Neural cell (in vitro differentiated cells): ENCODE data around the gene FAM131B. TPM values are rescaled to one million over a fixed set of nuclear protein-coding genes. Genes with fewer than 3 reads are reported as not detected.

Source experiments
- H2AFZ ChIP-seq: fragments of 200-600, 300-800 bp; sonication (generic), shearing (Covaris generic); 2 replicates; pipeline ENCODE4 v1.6.0; 2014; ENCODE audit warnings: low read depth, mild to moderate bottlenecking, antibody characterized with exemption, low read length, moderate library complexity
- H3F3A ChIP-seq: fragments of 200-600 bp; shearing (Covaris generic); 2 replicates; pipeline ENCODE4 v1.6.1; 2016; ENCODE audit warnings: mild to moderate bottlenecking, moderate library complexity, mixed read lengths, antibody characterized with exemption, low read length; ENCODE audit not compliant: insufficient read depth, poor library complexity, severe bottlenecking
- H3K27ac ChIP-seq: fragments of 200-600, 300-800 bp; sonication (generic), shearing (Covaris generic); 2 replicates; pipeline ENCODE4 v1.5.1; 2014; ENCODE audit warnings: mild to moderate bottlenecking, low read length, moderate library complexity
- H3K27me3 ChIP-seq: fragments of 300-800, 200-600 bp; sonication (generic), shearing (Covaris generic); 2 replicates; pipeline ENCODE4 v1.6.0; 2014; ENCODE audit warnings: mild to moderate bottlenecking, low read depth, low read length, moderate library complexity; ENCODE audit not compliant: insufficient read depth
- H3K36me3 ChIP-seq: fragments of 300-800, 200-600 bp; sonication (generic), shearing (Covaris generic); 2 replicates; pipeline ENCODE4 v1.5.1; 2014; ENCODE audit warnings: mild to moderate bottlenecking, antibody characterized with exemption, low read length, moderate library complexity; ENCODE audit not compliant: insufficient read depth
- H3K4me2 ChIP-seq: fragments of 300-800, 200-600 bp; sonication (generic), shearing (Covaris generic); 2 replicates; pipeline ENCODE4 v1.6.0; 2014; ENCODE audit warnings: mild to moderate bottlenecking, low read length
- H3K4me3 ChIP-seq: fragments of 300-800, 200-600 bp; sonication (generic), shearing (Covaris generic); 2 replicates; pipeline ENCODE4 v1.5.1; 2014; ENCODE audit warnings: mild to moderate bottlenecking, low read length, moderate library complexity
- H3K79me2 ChIP-seq: fragments of 200-600 bp; shearing (Covaris generic); replicated peaks from 2 replicates; pipeline ENCODE4 v1.6.0; 2014; ENCODE audit warnings: mild to moderate bottlenecking, low read length, moderate library complexity; ENCODE audit not compliant: insufficient read depth
- H3K9ac ChIP-seq: fragments of 300-800, 200-600 bp; sonication (generic), shearing (Covaris generic); 2 replicates; pipeline ENCODE4 v1.6.1; 2016; ENCODE audit warnings: mild to moderate bottlenecking, low read length, mixed read lengths
- H3K9me2 ChIP-seq: fragments of 200-600 bp; shearing (Covaris generic); 2 replicates; pipeline ENCODE4 v1.6.1; 2016; ENCODE audit warnings: mild to moderate bottlenecking, low read length, mixed read lengths; ENCODE audit not compliant: insufficient read depth
- H3K9me3 ChIP-seq: fragments of 200-600, 300-800 bp; sonication (generic), shearing (Covaris generic); 2 replicates; pipeline ENCODE4 v1.6.1; 2016; ENCODE audit warnings: mild to moderate bottlenecking, mixed run types, low read length, moderate library complexity, mixed read lengths
- H4K20me1 ChIP-seq: fragments of 200-600 bp; shearing (Covaris generic); 2 replicates; pipeline ENCODE4 v1.6.1; 2016; ENCODE audit warnings: mild to moderate bottlenecking, mixed run types; ENCODE audit not compliant: insufficient read depth
- EP300 ChIP-seq: fragments of 450-650 bp; conservative IDR thresholded peaks from 2 replicates; pipeline ENCODE4 v1.6.1; 2014; ENCODE audit warnings: antibody characterized with exemption, mild to moderate bottlenecking, moderate library complexity; ENCODE audit not compliant: poor library complexity, severe bottlenecking
- EZH2 ChIP-seq: fragments of 200-600, 300-800 bp; shearing (Covaris generic), sonication (generic); IDR thresholded peaks from 2 replicates; pipeline ENCODE4 v1.6.1; 2014; ENCODE audit warnings: antibody characterized with exemption, low read length, borderline replicate concordance, mild to moderate bottlenecking; ENCODE audit not compliant: insufficient read depth, poor library complexity, severe bottlenecking
- MXI1 ChIP-seq: fragments of 450-650 bp; conservative IDR thresholded peaks from 2 replicates; pipeline ENCODE4 v1.6.1; 2014; ENCODE audit warnings: antibody characterized with exemption, mild to moderate bottlenecking; ENCODE audit not compliant: poor library complexity, severe bottlenecking
- POLR2AphosphoS5 ChIP-seq: IDR thresholded peaks from 2 replicates; pipeline ENCODE4 v1.6.1; 2012
- RAD21 ChIP-seq: fragments of 450-650 bp; conservative IDR thresholded peaks from 2 replicates; pipeline ENCODE4 v1.6.1; 2014; ENCODE audit warnings: antibody characterized with exemption, mild to moderate bottlenecking, moderate library complexity
- SMC3 ChIP-seq: fragments of 450-650 bp; conservative IDR thresholded peaks from 2 replicates; pipeline ENCODE4 v1.6.1; 2014; ENCODE audit warnings: antibody characterized with exemption, mild to moderate bottlenecking, moderate library complexity; ENCODE audit not compliant: poor library complexity
- TAF1 ChIP-seq: IDR thresholded peaks from 2 replicates; pipeline ENCODE4 v1.6.1; 2012; ENCODE audit warnings: low read depth
- polyA plus RNA-seq: library from polyadenylated mRNA; depleted of rRNA; stranded (reverse); fragments of >200 nt; gene quantifications from 2 replicates; pipeline ENCODE4 v1.2.3, GENCODE V29; 2014
- TF ChIP-seq, protein P1 (sequence below): IDR thresholded peaks from 2 replicates; pipeline ENCODE4 v1.6.1; 2012; ENCODE audit warnings: borderline replicate concordance
- TF ChIP-seq, protein P2 (sequence below): fragments of 450-650 bp; IDR thresholded peaks from 2 replicates; pipeline ENCODE4 v1.5.1; 2014; ENCODE audit warnings: antibody characterized with exemption, mild to moderate bottlenecking, moderate library complexity; ENCODE audit not compliant: poor library complexity, severe bottlenecking

Gene FAM131B
- polyA plus RNA-seq, 1 donor from 2014 or later: 45.9 TPM

DNA sequence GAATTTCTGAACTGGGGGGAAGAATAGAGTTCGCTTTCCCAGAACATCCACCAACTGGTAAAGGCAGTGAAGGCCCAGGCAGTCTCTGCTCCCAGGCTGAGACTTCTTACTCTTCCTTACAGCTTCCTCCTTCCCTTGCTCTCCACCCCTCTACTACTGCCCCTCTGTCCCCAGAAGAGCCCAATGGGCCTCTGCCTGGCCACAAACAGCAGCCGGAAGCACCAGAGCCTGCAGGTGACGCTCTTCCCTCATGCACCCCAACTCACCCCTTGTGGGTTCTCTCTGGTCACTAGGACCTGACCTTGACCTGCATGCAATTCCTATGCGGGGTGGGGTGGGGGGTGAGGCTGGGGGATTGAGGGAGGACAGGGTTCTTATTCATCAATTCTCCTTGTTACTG lies 16.5 kb downstream of the FAM131B start:
- Histone ChIP-seq H3K9me3 (no peaks in the 10 kb centered on the region), H3K36me3 (no peaks in the 10 kb centered on the region), H4K20me1 (no peaks in the 10 kb centered on the region), H3K4me3 (no peak overlapping the region), H3K27ac (no peak overlapping the region), H3K9ac (no peak overlapping the region), H3K4me2 (no peak overlapping the region), H3F3A (no peaks in the 10 kb centered on the region), H3K79me2 (no peaks in the 10 kb centered on the region), H3K9me2 (no peaks in the 10 kb centered on the region), H2AFZ (no peak overlapping the region), H3K27me3 (peaks cover 6% of the 10 kb centered on the region)
- no peak for TF ChIP-seq EZH2
- TF ChIP-seq TAF1: no peak
- TF ChIP-seq POLR2AphosphoS5: no peak
- TF ChIP-seq SMC3: no peak
- TF ChIP-seq, protein P1, sequence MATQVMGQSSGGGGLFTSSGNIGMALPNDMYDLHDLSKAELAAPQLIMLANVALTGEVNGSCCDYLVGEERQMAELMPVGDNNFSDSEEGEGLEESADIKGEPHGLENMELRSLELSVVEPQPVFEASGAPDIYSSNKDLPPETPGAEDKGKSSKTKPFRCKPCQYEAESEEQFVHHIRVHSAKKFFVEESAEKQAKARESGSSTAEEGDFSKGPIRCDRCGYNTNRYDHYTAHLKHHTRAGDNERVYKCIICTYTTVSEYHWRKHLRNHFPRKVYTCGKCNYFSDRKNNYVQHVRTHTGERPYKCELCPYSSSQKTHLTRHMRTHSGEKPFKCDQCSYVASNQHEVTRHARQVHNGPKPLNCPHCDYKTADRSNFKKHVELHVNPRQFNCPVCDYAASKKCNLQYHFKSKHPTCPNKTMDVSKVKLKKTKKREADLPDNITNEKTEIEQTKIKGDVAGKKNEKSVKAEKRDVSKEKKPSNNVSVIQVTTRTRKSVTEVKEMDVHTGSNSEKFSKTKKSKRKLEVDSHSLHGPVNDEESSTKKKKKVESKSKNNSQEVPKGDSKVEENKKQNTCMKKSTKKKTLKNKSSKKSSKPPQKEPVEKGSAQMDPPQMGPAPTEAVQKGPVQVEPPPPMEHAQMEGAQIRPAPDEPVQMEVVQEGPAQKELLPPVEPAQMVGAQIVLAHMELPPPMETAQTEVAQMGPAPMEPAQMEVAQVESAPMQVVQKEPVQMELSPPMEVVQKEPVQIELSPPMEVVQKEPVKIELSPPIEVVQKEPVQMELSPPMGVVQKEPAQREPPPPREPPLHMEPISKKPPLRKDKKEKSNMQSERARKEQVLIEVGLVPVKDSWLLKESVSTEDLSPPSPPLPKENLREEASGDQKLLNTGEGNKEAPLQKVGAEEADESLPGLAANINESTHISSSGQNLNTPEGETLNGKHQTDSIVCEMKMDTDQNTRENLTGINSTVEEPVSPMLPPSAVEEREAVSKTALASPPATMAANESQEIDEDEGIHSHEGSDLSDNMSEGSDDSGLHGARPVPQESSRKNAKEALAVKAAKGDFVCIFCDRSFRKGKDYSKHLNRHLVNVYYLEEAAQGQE: no peak
- no peak for TF ChIP-seq EP300
- TF ChIP-seq, protein P2, sequence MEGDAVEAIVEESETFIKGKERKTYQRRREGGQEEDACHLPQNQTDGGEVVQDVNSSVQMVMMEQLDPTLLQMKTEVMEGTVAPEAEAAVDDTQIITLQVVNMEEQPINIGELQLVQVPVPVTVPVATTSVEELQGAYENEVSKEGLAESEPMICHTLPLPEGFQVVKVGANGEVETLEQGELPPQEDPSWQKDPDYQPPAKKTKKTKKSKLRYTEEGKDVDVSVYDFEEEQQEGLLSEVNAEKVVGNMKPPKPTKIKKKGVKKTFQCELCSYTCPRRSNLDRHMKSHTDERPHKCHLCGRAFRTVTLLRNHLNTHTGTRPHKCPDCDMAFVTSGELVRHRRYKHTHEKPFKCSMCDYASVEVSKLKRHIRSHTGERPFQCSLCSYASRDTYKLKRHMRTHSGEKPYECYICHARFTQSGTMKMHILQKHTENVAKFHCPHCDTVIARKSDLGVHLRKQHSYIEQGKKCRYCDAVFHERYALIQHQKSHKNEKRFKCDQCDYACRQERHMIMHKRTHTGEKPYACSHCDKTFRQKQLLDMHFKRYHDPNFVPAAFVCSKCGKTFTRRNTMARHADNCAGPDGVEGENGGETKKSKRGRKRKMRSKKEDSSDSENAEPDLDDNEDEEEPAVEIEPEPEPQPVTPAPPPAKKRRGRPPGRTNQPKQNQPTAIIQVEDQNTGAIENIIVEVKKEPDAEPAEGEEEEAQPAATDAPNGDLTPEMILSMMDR: no peak
- no peak for TF ChIP-seq RAD21
- no peak for TF ChIP-seq MXI1

DNA sequence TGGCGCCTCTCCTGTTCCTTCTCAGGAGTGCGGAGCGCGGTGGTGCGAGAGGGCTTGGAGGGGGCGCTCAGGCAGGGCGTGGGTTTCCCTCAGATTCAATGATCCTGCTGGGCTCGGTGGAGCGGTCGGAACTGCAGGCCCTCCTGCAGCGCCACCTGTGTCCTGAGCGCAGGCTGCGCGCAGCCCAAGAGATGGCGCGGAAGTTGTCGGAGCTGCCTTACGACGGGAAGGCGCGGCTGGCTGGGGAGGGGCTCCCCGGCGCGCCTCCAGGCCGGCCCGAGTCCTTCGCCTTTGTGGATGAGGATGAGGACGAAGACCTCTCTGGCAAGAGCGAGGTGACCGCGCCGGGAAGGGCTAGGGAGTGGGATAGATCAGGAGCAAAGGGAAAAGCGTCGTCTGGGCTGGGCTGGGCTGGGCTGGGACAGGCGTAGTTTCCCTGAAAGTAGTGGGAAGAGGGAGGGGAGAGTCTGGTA lies 17.0 kb downstream of the FAM131B start:
- no peak overlapping the region for H3K4me2 ChIP-seq
- TF ChIP-seq, protein P1: no peak
- TF ChIP-seq TAF1 (no peak), EP300 (no peak)
- TF ChIP-seq, protein P2: peak; percentile 53
- no peak overlapping the region for H2AFZ ChIP-seq
- no peaks in the 10 kb centered on the region for H3F3A ChIP-seq
- no peaks in the 10 kb centered on the region for H4K20me1 ChIP-seq
- H3K79me2 ChIP-seq: no peaks in the 10 kb centered on the region
- H3K36me3 ChIP-seq: no peaks in the 10 kb centered on the region
- no peaks in the 10 kb centered on the region for H3K9me3 ChIP-seq
- no peak overlapping the region for H3K27ac ChIP-seq
- peaks cover 6% of the 10 kb centered on the region for H3K27me3 ChIP-seq
- H3K4me3 ChIP-seq: peak overlapping the region; percentile 39
- H3K9me2 ChIP-seq: no peaks in the 10 kb centered on the region
- no peak overlapping the region for H3K9ac ChIP-seq
